GM23338 (cell line): ENCODE measurements around the gene MAGI1. TPM values are rescaled to one million over a fixed set of nuclear protein-coding genes. Genes with fewer than 3 reads are reported as not detected.

ENCODE experiments used
- ATAC-seq: fragments of 200-7000 bp; cut with Tn5 transposase; 3 replicates; pipeline ENCODE4 v1.9.1; 2020
- DNase-seq: peaks from one replicate; pipeline ENCODE4 v3.0.0-alpha.2; 2015; ENCODE audit warnings: low spot score
- H2AFZ ChIP-seq: fragments of 200-600 bp; sonication (generic); 2 replicates; pipeline ENCODE4 v1.8.0; 2016; ENCODE audit warnings: antibody characterized with exemption, mild to moderate bottlenecking, moderate library complexity
- H3F3A ChIP-seq: fragments of 200-600 bp; sonication (generic); replicated peaks from 2 replicates; pipeline ENCODE4 v1.8.0; 2017; ENCODE audit warnings: antibody characterized with exemption, mixed run types, low read depth
- H3K27ac ChIP-seq: fragments of 200-600 bp; sonication (generic); 2 replicates; pipeline ENCODE4 v1.6.1; 2016; ENCODE audit warnings: low read depth
- H3K27me3 ChIP-seq: fragments of 200-600 bp; sonication (generic); 2 replicates; pipeline ENCODE4 v1.8.0; 2016; ENCODE audit warnings: mild to moderate bottlenecking, mixed run types, moderate library complexity; ENCODE audit not compliant: insufficient read depth
- H3K36me3 ChIP-seq: fragments of 200-600 bp; sonication (generic); 2 replicates; pipeline ENCODE4 v1.8.0; 2016; ENCODE audit warnings: mild to moderate bottlenecking; ENCODE audit not compliant: insufficient read depth
- H3K4me1 ChIP-seq: fragments of 200-600 bp; sonication (generic); 2 replicates; pipeline ENCODE4 v1.8.0; 2016; ENCODE audit warnings: mild to moderate bottlenecking, moderate library complexity; ENCODE audit not compliant: insufficient read depth
- H3K4me2 ChIP-seq: fragments of 200-600 bp; sonication (generic); 2 replicates; pipeline ENCODE4 v1.7.1; 2017; ENCODE audit warnings: mixed run types
- H3K4me3 ChIP-seq: fragments of 200-600 bp; sonication (generic); 2 replicates; pipeline ENCODE4 v1.6.1; 2016; ENCODE audit warnings: mixed run types
- H3K79me2 ChIP-seq: fragments of 200-600 bp; sonication (generic); replicated peaks from 2 replicates; pipeline ENCODE4 v1.8.0; 2017; ENCODE audit warnings: mild to moderate bottlenecking; ENCODE audit not compliant: insufficient read depth
- H3K9me2 ChIP-seq: fragments of 200-600 bp; sonication (generic); 2 replicates; pipeline ENCODE4 v1.8.0; 2017; ENCODE audit not compliant: insufficient read depth
- H4K20me1 ChIP-seq: fragments of 200-600 bp; sonication (generic); replicated peaks from 2 replicates; pipeline ENCODE4 v1.8.0; 2017; ENCODE audit warnings: mild to moderate bottlenecking; ENCODE audit not compliant: insufficient read depth
- H3K27ac Mint-ChIP-seq: 2 replicates; pipeline ENCODE4 v1.8.0; 2020; ENCODE audit warnings: inconsistent platforms, mild to moderate bottlenecking, moderate library complexity, mixed read lengths
- H3K27me3 Mint-ChIP-seq: 3 replicates; pipeline ENCODE4 v1.8.0; 2022; ENCODE audit warnings: low read depth, mild to moderate bottlenecking, moderate library complexity, mixed read lengths, inconsistent platforms; ENCODE audit not compliant: insufficient read depth, poor library complexity
- H3K36me3 Mint-ChIP-seq: 3 replicates; pipeline ENCODE4 v1.8.0; 2021; ENCODE audit warnings: low read depth, mild to moderate bottlenecking, inconsistent platforms, moderate library complexity, mixed read lengths
- H3K4me1 Mint-ChIP-seq: 3 replicates; pipeline ENCODE4 v1.8.0; 2020; ENCODE audit warnings: mild to moderate bottlenecking, inconsistent platforms, mixed read lengths
- H3K4me3 Mint-ChIP-seq: 3 replicates; pipeline ENCODE4 v1.8.0; 2021; ENCODE audit warnings: moderate library complexity, mild to moderate bottlenecking, inconsistent platforms, mixed read lengths
- H3K9me3 Mint-ChIP-seq: 3 replicates; pipeline ENCODE4 v1.8.0; 2020; ENCODE audit warnings: moderate library complexity, mild to moderate bottlenecking, inconsistent platforms, mixed read lengths
- CREB1 ChIP-seq: fragments of 250-450 bp; sonication (Bioruptor Pico); IDR thresholded peaks from 2 replicates; pipeline ENCODE4 v1.5.0; 2020; ENCODE audit warnings: low read depth, mild to moderate bottlenecking, moderate library complexity
- CTCF ChIP-seq, 2 experiments: fragments of 200-600 bp in 1 of 2; sonication (generic) in 1 of 2; conservative IDR thresholded peaks; 2 replicates each; pipeline versions ENCODE4 v1.5.1 to v1.6.1; 2016 to 2017; ENCODE audit warnings: antibody characterized with exemption in 2 of 2, low read depth in 2 of 2, mild to moderate bottlenecking in 2 of 2, moderate library complexity in 1 of 2
- ETS1 ChIP-seq: IDR thresholded peaks from 2 replicates; pipeline ENCODE4 v1.6.1; 2016; ENCODE audit warnings: antibody characterized with exemption
- EZH2 ChIP-seq: fragments of 200-600 bp; sonication (generic); IDR thresholded peaks from one replicate; pipeline ENCODE4 v1.8.0; 2017; ENCODE audit warnings: antibody characterized with exemption, mild to moderate bottlenecking, low read depth; ENCODE audit not compliant: unreplicated experiment
- EZH2phosphoT487 ChIP-seq: fragments of 200-600 bp; sonication (generic); IDR thresholded peaks from one replicate; pipeline ENCODE4 v1.8.1; 2018; ENCODE audit warnings: antibody characterized with exemption; ENCODE audit not compliant: unreplicated experiment
- JUNB ChIP-seq: IDR thresholded peaks from one replicate; pipeline ENCODE4 v1.6.1; 2016; ENCODE audit warnings: antibody characterized with exemption; ENCODE audit not compliant: unreplicated experiment
- NANOG ChIP-seq: IDR thresholded peaks from 2 replicates; pipeline ENCODE4 v1.6.1; 2016; ENCODE audit warnings: antibody characterized with exemption, borderline replicate concordance
- POLR2AphosphoS5 ChIP-seq: IDR thresholded peaks from 2 replicates; pipeline ENCODE4 v1.6.1; 2016; ENCODE audit warnings: antibody characterized with exemption, low read depth
- REST ChIP-seq: IDR thresholded peaks from one replicate; pipeline ENCODE4 v1.6.1; 2018; ENCODE audit warnings: antibody characterized with exemption; ENCODE audit not compliant: unreplicated experiment
- STAT1 ChIP-seq: IDR thresholded peaks from one replicate; pipeline ENCODE4 v1.6.1; 2016; ENCODE audit warnings: antibody characterized with exemption; ENCODE audit not compliant: unreplicated experiment
- ZNF114 ChIP-seq: fragments of 250-450 bp; sonication (Bioruptor Pico); IDR thresholded peaks from 2 replicates; pipeline ENCODE4 v1.5.0; 2020; ENCODE audit warnings: mild to moderate bottlenecking, moderate library complexity
- ZNF331 ChIP-seq: fragments of 250-450 bp; sonication (Bioruptor Pico); IDR thresholded peaks from 2 replicates; pipeline ENCODE4 v1.5.0; 2020; ENCODE audit warnings: low read depth, mild to moderate bottlenecking, moderate library complexity
- ZNF462 ChIP-seq: fragments of 250-450 bp; sonication (Bioruptor Pico); IDR thresholded peaks from 2 replicates; pipeline ENCODE4 v1.5.0; 2020; ENCODE audit warnings: mild to moderate bottlenecking, moderate library complexity
- polyA plus RNA-seq: library from polyadenylated mRNA; unstranded; fragments of >200 nt; fragmentation: Nextera tagmentation; extraction: Ambion mirVana; gene quantifications from 2 replicates; pipeline ENCODE4 v1.2.1, GENCODE V29; 2016
- total RNA-seq: library from RNA; depleted of rRNA; stranded (reverse); fragments of >200 nt; shearing (Covaris generic); gene quantifications from 2 replicates; pipeline ENCODE4 v1.2.3, GENCODE V29; 2014

Gene MAGI1
- total and polyA plus RNA-seq, 2 experiments from 2014 or later = 27.4 to 71.2 TPM

GRCh38 chr3:65632414-65632813 lies 406.3 kb downstream of the MAGI1 start:
- no peaks in the 10 kb centered on the region for H3K36me3 Mint-ChIP-seq
- Histone ChIP-seq H4K20me1 (no peaks in the 10 kb centered on the region), H3K4me2 (no peak overlapping the region), H3F3A (no peaks in the 10 kb centered on the region), H3K9me2 (no peaks in the 10 kb centered on the region), H2AFZ (no peak overlapping the region), H3K4me1 (peaks cover 9% of the 10 kb centered on the region), H3K27ac (no peak overlapping the region), H3K79me2 (peaks cover 3% of the 10 kb centered on the region; the same call in 1 of the 2 replicates), H3K4me3 (no peak overlapping the region), H3K36me3 (no peaks in the 10 kb centered on the region), H3K27me3 (no peaks in the 10 kb centered on the region)
- no peak for ATAC-seq
- peaks cover 6% of the 10 kb centered on the region for H3K27me3 Mint-ChIP-seq
- TF ChIP-seq ZNF462 (CRISPR knock-in tag) (no peak), POLR2AphosphoS5 (no peak), STAT1 (no peak), CREB1 (CRISPR knock-in tag) (no peak), EZH2phosphoT487 (no peak), JUNB (no peak), NANOG (no peak), REST (no peak), CTCF (conservative IDR thresholded peaks at IDR 0.05; ENCODE audit: low read depth in 2 of 2) (no peak), ZNF331 (no peak), ZNF114 (no peak), EZH2 (no peak), ETS1 (no peak)
- H3K27ac Mint-ChIP-seq = no peak overlapping the region
- no peaks in the 10 kb centered on the region for H3K9me3 Mint-ChIP-seq
- H3K4me1 Mint-ChIP-seq = peaks cover 15% of the 10 kb centered on the region
- no peak overlapping the region for H3K4me3 Mint-ChIP-seq
- DNase-seq = no peak
